Endothelial cell of umbilical vein (primary cell): Measurements from ENCODE around the gene CACNA1C. TPM values are rescaled to one million over a fixed set of nuclear protein-coding genes. Genes with fewer than 3 reads are reported as not detected.

ENCODE experiments used
- BruUV-seq: library from RNA; stranded (reverse); fragments of 400-500 nt; replicated peaks from 2 replicates; lab custom pipeline; 2021; lab: Mats Ljungman, UMichigan
- CTCF ChIA-PET: fragments of 300-600, 350-600 bp; sonication (Branson Sonifier 250); formaldehyde crosslinking; loops from one replicate; lab custom pipeline; 2021; ENCODE audit warnings: antibody characterized with exemption, inconsistent platforms; lab: Charles Lee
- POLR2A ChIA-PET: fragments of 300-600, 350-600 bp; sonication (Branson Sonifier 250); formaldehyde crosslinking; loops from one replicate; lab custom pipeline; 2021; ENCODE audit warnings: antibody characterized with exemption, inconsistent platforms; lab: Charles Lee
- DNase-seq: peaks from one replicate; pipeline ENCODE4 v3.0.0-alpha.2; 2011; ENCODE audit warnings: low read depth, low spot score
- FAIRE-seq: peaks from 2 replicates; lab custom pipeline; 2011; peaks lifted over from hg19 to GRCh38; lab: Jason Lieb, UNC
- H2AFZ ChIP-seq: 2 replicates; pipeline ENCODE4 v1.6.0; 2012; ENCODE audit warnings: low read depth, low read length, control low read depth, inconsistent platforms
- H3K27ac ChIP-seq: 2 replicates; pipeline ENCODE4 v1.5.1; 2011; ENCODE audit warnings: low read depth, mild to moderate bottlenecking, control low read depth, low read length, moderate library complexity; ENCODE audit not compliant: insufficient read depth
- H3K27me3 ChIP-seq, 2 experiments: 2 replicates each; pipeline versions ENCODE4 v1.6.0 to v1.6.1; 2011; ENCODE audit warnings: low read length in 2 of 2, mixed read lengths in 1 of 2; ENCODE audit not compliant: control insufficient read depth in 2 of 2, insufficient read depth in 2 of 2
- H3K36me3 ChIP-seq, 2 experiments: 2 replicates in 1 of 2; 3 replicates in 1 of 2; pipeline ENCODE4 v1.5.1; 2011; ENCODE audit warnings: low read length in 2 of 2, mild to moderate bottlenecking in 1 of 2, moderate library complexity in 1 of 2; ENCODE audit not compliant: control insufficient read depth in 2 of 2, insufficient read depth in 2 of 2; ENCODE audit errors: extremely low read depth in 1 of 2
- H3K4me1 ChIP-seq: 3 replicates; pipeline ENCODE4 v1.5.1; 2011; ENCODE audit warnings: mild to moderate bottlenecking, low read length; ENCODE audit not compliant: control insufficient read depth, insufficient read depth; ENCODE audit errors: extremely low read depth
- H3K4me2 ChIP-seq: 2 replicates; pipeline ENCODE4 v1.6.1; 2011; ENCODE audit warnings: low read length, control low read depth, mixed read lengths; ENCODE audit not compliant: insufficient read depth
- H3K4me3 ChIP-seq, 3 experiments: fragments of 200-600 bp in 1 of 3; sonication (generic), shearing (Covaris generic) in 1 of 3; replicated peaks in 1 of 3; 2 replicates each; pipeline ENCODE4 v1.5.1; 2011 to 2016; ENCODE audit warnings: control low read depth in 3 of 3, low read length in 3 of 3, mild to moderate bottlenecking in 2 of 3, inconsistent platforms in 1 of 3, low read depth in 1 of 3, moderate library complexity in 1 of 3; ENCODE audit not compliant: insufficient read depth in 1 of 3
- H3K79me2 ChIP-seq: 2 replicates; pipeline ENCODE4 v1.6.0; 2012; ENCODE audit warnings: low read length, inconsistent platforms; ENCODE audit not compliant: control insufficient read depth, insufficient read depth
- H3K9ac ChIP-seq: replicated peaks from 2 replicates; pipeline ENCODE3; 2011; ENCODE audit warnings: low read length, control low read depth; ENCODE audit not compliant: insufficient read depth; ENCODE audit errors: extremely low read depth
- H3K9me1 ChIP-seq: replicated peaks from 3 replicates; pipeline ENCODE4 v1.6.0; 2011; ENCODE audit warnings: mild to moderate bottlenecking, low read length; ENCODE audit not compliant: control insufficient read depth, insufficient read depth; ENCODE audit errors: extremely low read depth
- H3K9me3 ChIP-seq: replicated peaks from 2 replicates; pipeline ENCODE4 v1.5.1; 2012; ENCODE audit warnings: low read length, inconsistent platforms; ENCODE audit not compliant: control insufficient read depth, insufficient read depth
- H4K20me1 ChIP-seq: replicated peaks from 2 replicates; pipeline ENCODE3; 2011; ENCODE audit warnings: mild to moderate bottlenecking, low read length; ENCODE audit not compliant: control insufficient read depth, insufficient read depth; ENCODE audit errors: extremely low read depth
- CTCF ChIP-seq, 2 donors: IDR thresholded peaks; 1 replicate in 1 of 2; 2 replicates in 1 of 2; pipeline ENCODE4 v1.5.1; 2011; ENCODE audit warnings: low read length in 2 of 2, mild to moderate bottlenecking in 2 of 2, moderate library complexity in 2 of 2, control low read depth in 1 of 2, inconsistent platforms in 1 of 2, low read depth in 1 of 2; ENCODE audit not compliant: insufficient read depth in 1 of 2; ENCODE audit errors: extremely low read depth in 1 of 2
- EZH2 ChIP-seq: IDR thresholded peaks from 2 replicates; pipeline ENCODE4 v1.6.1; 2012; ENCODE audit warnings: borderline replicate concordance, low read depth, mild to moderate bottlenecking, moderate library complexity, low read length, inconsistent platforms; ENCODE audit not compliant: severe bottlenecking
- FOS ChIP-seq: IDR thresholded peaks from 2 replicates; pipeline ENCODE4 v1.6.1; 2011; ENCODE audit warnings: mild to moderate bottlenecking, low read length, moderate library complexity, borderline replicate concordance; ENCODE audit not compliant: insufficient read depth
- GATA2 ChIP-seq: IDR thresholded peaks from 2 replicates; pipeline ENCODE4 v1.7.0; 2011; ENCODE audit warnings: low read depth, mild to moderate bottlenecking, moderate library complexity, mixed read lengths, low read length; ENCODE audit not compliant: insufficient read length, insufficient read depth
- JUN ChIP-seq: IDR thresholded peaks from 2 replicates; pipeline ENCODE4 v1.6.1; 2011; ENCODE audit warnings: borderline replicate concordance, low read depth; ENCODE audit not compliant: insufficient read length, insufficient read depth
- MAX ChIP-seq: IDR thresholded peaks from 2 replicates; pipeline ENCODE4 v1.6.1; 2011; ENCODE audit not compliant: insufficient read depth, insufficient read length
- MYC ChIP-seq: IDR thresholded peaks from one replicate; pipeline ENCODE4 v1.6.1; 2011; ENCODE audit warnings: mild to moderate bottlenecking, low read depth, low read length
- POLR2A ChIP-seq: IDR thresholded peaks from 2 replicates; pipeline ENCODE4 v1.6.1; 2012; ENCODE audit warnings: low read depth, mild to moderate bottlenecking, control low read depth, low read length
- POLR2AphosphoS5 ChIP-seq: IDR thresholded peaks from 2 replicates; pipeline ENCODE4 v1.6.1; 2012; ENCODE audit warnings: low read depth, mild to moderate bottlenecking, control low read depth, low read length, moderate library complexity; ENCODE audit not compliant: insufficient read depth
- dilution Hi-C: fragments of 300-500 bp; cut with MboI; formaldehyde crosslinking; loops from one replicate; pipeline ENCODE4 v1.15.0; 2019; ENCODE audit warnings: low sequenced_read_pairs; ENCODE audit not compliant: extremely low pct_ligation_motif_present
- intact Hi-C: fragments of 100-400 bp; cut with micrococcal nuclease; formaldehyde crosslinking; loops from one replicate; pipeline ENCODE4 v1.10.0; 2022
- polyA plus RNA-seq, 4 experiments: library from polyadenylated mRNA; depleted of rRNA in 3 of 4; stranded (reverse) in 3 of 4; unstranded in 1 of 4; fragments of >200 nt; gene quantifications; 2 replicates each; pipeline versions ENCODE4 v1.2.1 to v1.2.3, GENCODE V29; 2011 to 2012; ENCODE audit warnings: missing spikeins in 1 of 4
- total RNA-seq: library from RNA; stranded (reverse); gene quantifications from 2 replicates; pipeline ENCODE4 v1.2.3, GENCODE V29; 2021

The CACNA1C gene
- total and polyA plus RNA-seq, 2 donors (not counting 3 experiments of a cell fraction or from before 2014, with no cell fraction given) = not detected

GRCh38 chr12:2214411-2214810 lies 161.6 kb downstream of the CACNA1C start:
- BruUV-seq = no TSS peak
- H3K79me2 ChIP-seq = no peaks in the 10 kb centered on the region
- intact Hi-C loops = no loop called here
- POLR2A ChIA-PET = no interaction called here
- no peak overlapping the region for H3K27ac ChIP-seq
- no peaks in the 10 kb centered on the region for H3K9me3 ChIP-seq
- CTCF ChIA-PET = no interaction called here
- FAIRE-seq (no peak), DNase-seq (no peak)
- no peak overlapping the region for H3K4me2 ChIP-seq
- no peak overlapping the region for H2AFZ ChIP-seq
- H3K4me1 ChIP-seq = no peaks in the 10 kb centered on the region
- TF ChIP-seq JUN (no peak), EZH2 (no peak), FOS (no peak), CTCF (IDR thresholded peaks at IDR 0.05; ENCODE audit: extremely low read depth in 1 of 2, insufficient read depth in 1 of 2, low read depth in 1 of 2, low read length in 2 of 2) (no peak), GATA2 (no peak), POLR2AphosphoS5 (no peak), POLR2A (no peak), MAX (no peak), MYC (no peak)
- no peak overlapping the region for H3K9ac ChIP-seq
- H3K36me3 ChIP-seq = no peaks in the 10 kb centered on the region
- H3K9me1 ChIP-seq = no peaks in the 10 kb centered on the region
- no peaks in the 10 kb centered on the region for H4K20me1 ChIP-seq
- no peaks in the 10 kb centered on the region for H3K27me3 ChIP-seq
- no peak overlapping the region for H3K4me3 ChIP-seq
- dilution Hi-C loops = no loop called here
